Naive thymus-derived CD8-positive, alpha-beta T cell (primary cell): Measurements from ENCODE around the gene VWA5B2. TPM values are rescaled to one million over a fixed set of nuclear protein-coding genes. Genes with fewer than 3 reads are reported as not detected.

Experiments
- ATAC-seq, 2 donors: fragments of 150-1000 bp; cut with Tn5 transposase in 1 of 2; sonication (Bioruptor Pico), chemical (Tn5 transposase) in 1 of 2; 1 replicate in 1 of 2; 2 replicates in 1 of 2; pipeline ENCODE4 v1.10.0; 2021; ENCODE audit warnings: mild to moderate bottlenecking in 2 of 2, moderate library complexity in 2 of 2
- POLR2A ChIA-PET: fragments of 350-600 bp; sonication (Branson Sonifier 250); formaldehyde crosslinking; loops from one replicate; lab custom pipeline; 2021; ENCODE audit warnings: antibody characterized with exemption; lab: Charles Lee
- DNase-seq, 10 donors: peaks; one replicate each; pipeline versions ENCODE4 v3.0.0 to v3.0.0-alpha.2; 2020 to 2022
- H3K27ac Mint-ChIP-seq, 10 donors: one replicate each; pipeline ENCODE4 v1.8.0; 2020 to 2022; ENCODE audit warnings: mild to moderate bottlenecking in 10 of 10, mixed read lengths in 10 of 10, moderate library complexity in 4 of 10, inconsistent platforms in 1 of 10
- H3K27me3 Mint-ChIP-seq, 5 donors: one replicate each; pipeline ENCODE4 v1.8.0; 2021 to 2022; ENCODE audit warnings: mixed read lengths in 5 of 5
- H3K36me3 Mint-ChIP-seq, 3 donors: one replicate each; pipeline ENCODE4 v1.8.0; 2020 to 2022; ENCODE audit warnings: mixed read lengths in 3 of 3, mild to moderate bottlenecking in 2 of 3, inconsistent platforms in 1 of 3
- H3K4me1 Mint-ChIP-seq, 4 donors: one replicate each; pipeline ENCODE4 v1.8.0; 2021 to 2022; ENCODE audit warnings: mixed read lengths in 4 of 4
- H3K4me3 Mint-ChIP-seq, 10 donors: one replicate each; pipeline ENCODE4 v1.8.0; 2020 to 2022; ENCODE audit warnings: mild to moderate bottlenecking in 10 of 10, mixed read lengths in 10 of 10, moderate library complexity in 6 of 10, inconsistent platforms in 1 of 10
- H3K9me3 Mint-ChIP-seq, 9 donors: one replicate each; pipeline ENCODE4 v1.8.0; 2020 to 2022; ENCODE audit warnings: mixed read lengths in 9 of 9, mild to moderate bottlenecking in 3 of 9, inconsistent platforms in 1 of 9, moderate library complexity in 1 of 9
- polyA plus RNA-seq, 3 donors: library from polyadenylated mRNA; unstranded; fragments of 300-500 nt; fragmentation: Illumina TruSeq; gene quantifications; one replicate each; pipeline ENCODE4 v1.2.3, GENCODE V29; 2021
- total RNA-seq, 8 experiments: library from RNA in 2 of 8; stranded (reverse) in 2 of 8; gene quantifications; one replicate each; pipeline ENCODE4 v1.2.3 and lab custom pipeline; 2021 to 2026

Gene VWA5B2
- total and polyA plus RNA-seq, 5 experiments from 2014 or later = 0.12 to 0.41 (median 0.23) TPM; not detected in 2

GRCh38 chr3:184193991-184194539 lies 35.3 kb upstream of the VWA5B2 start:
- POLR2A ChIA-PET = interaction anchor here (0.7 to 1.3 kb wide), 2 partner anchors 8 to 15 kb away, joined by 3 read pairs; partner anchors contain the start of gene ABCF3
- ATAC-seq (no peak), DNase-seq (no peak)
- Mint-ChIP-seq H3K9me3 (no peaks in the 10 kb centered on the region), H3K4me3 (no peak overlapping the region), H3K27ac (peak overlapping the region in 2 of 10 donors; percentile 45 to 59), H3K36me3 (peaks cover 0 to 67% (median 3%) of the 10 kb centered on the region in 3 donors), H3K27me3 (no peaks in the 10 kb centered on the region), H3K4me1 (peaks cover 0 to 14% (median 2%) of the 10 kb centered on the region in 4 donors)

- Mint-ChIP-seq H3K4me1 (peaks cover 0 to 3% (median 0%) of the 10 kb centered on the region in 4 donors), H3K36me3 (peaks cover 0 to 43% (median 0%) of the 10 kb centered on the region in 3 donors), H3K27ac (peak overlapping the region in 2 of 10 donors; percentile 28 to 74), H3K4me3 (no peak overlapping the region), H3K27me3 (no peaks in the 10 kb centered on the region), H3K9me3 (no peaks in the 10 kb centered on the region)
- POLR2A ChIA-PET = no interaction called here
- ATAC-seq (no peak), DNase-seq (no peak)
These were observed 32.8 kb upstream of the VWA5B2 start for GRCh38 chr3:184196536-184196935.

- DNase-seq (no peak), ATAC-seq (no peak)
- POLR2A ChIA-PET = interaction anchor here (0.5 kb wide), 1 partner anchor 158 kb away, joined by 5 read pairs; no protein-coding TSS in a partner anchor
- H3K27me3 Mint-ChIP-seq = peaks cover 0 to 2% (median 0%) of the 10 kb centered on the region in 5 donors
- H3K4me3 Mint-ChIP-seq = no peak overlapping the region
- H3K36me3 Mint-ChIP-seq = peaks cover 0 to 24% (median 0%) of the 10 kb centered on the region in 3 donors
- H3K4me1 Mint-ChIP-seq = peaks cover 0 to 3% (median 0%) of the 10 kb centered on the region in 4 donors
- H3K9me3 Mint-ChIP-seq = no peaks in the 10 kb centered on the region
- H3K27ac Mint-ChIP-seq = peak overlapping the region in 1 of 10 donors; percentile 51
These were observed 30.9 kb upstream of the VWA5B2 start for GRCh38 chr3:184198509-184198908.

GRCh38 chr3:184200825-184201224 lies 28.6 kb upstream of the VWA5B2 start:
- no peaks in the 10 kb centered on the region for H3K9me3 Mint-ChIP-seq
- peaks cover 0 to 3% (median 0%) of the 10 kb centered on the region in 4 donors for H3K4me1 Mint-ChIP-seq
- POLR2A ChIA-PET = no interaction called here
- H3K4me3 Mint-ChIP-seq = no peak overlapping the region
- no peak for ATAC-seq
- peaks cover 2 to 5% (median 4%) of the 10 kb centered on the region in 5 donors for H3K27me3 Mint-ChIP-seq
- peaks cover 0 to 3% (median 0%) of the 10 kb centered on the region in 3 donors for H3K36me3 Mint-ChIP-seq
- no peak for DNase-seq
- no peak overlapping the region for H3K27ac Mint-ChIP-seq

- H3K9me3 Mint-ChIP-seq = no peaks in the 10 kb centered on the region
- no peaks in the 10 kb centered on the region for H3K36me3 Mint-ChIP-seq
- ATAC-seq = no peak
- H3K27me3 Mint-ChIP-seq = peaks cover 11 to 26% (median 14%) of the 10 kb centered on the region in 5 donors
- no peak overlapping the region for H3K27ac Mint-ChIP-seq
- DNase-seq = no peak
- no peak overlapping the region for H3K4me3 Mint-ChIP-seq
- POLR2A ChIA-PET = no interaction called here
- no peaks in the 10 kb centered on the region for H3K4me1 Mint-ChIP-seq
These were observed 25.9 kb upstream of the VWA5B2 start for GRCh38 chr3:184203526-184203925.

- no peak overlapping the region for H3K27ac Mint-ChIP-seq
- ATAC-seq = no peak
- no peaks in the 10 kb centered on the region for H3K9me3 Mint-ChIP-seq
- POLR2A ChIA-PET = no interaction called here
- no peaks in the 10 kb centered on the region for H3K4me1 Mint-ChIP-seq
- H3K4me3 Mint-ChIP-seq = no peak overlapping the region
- DNase-seq = no peak
- peaks cover 12 to 24% (median 14%) of the 10 kb centered on the region in 5 donors for H3K27me3 Mint-ChIP-seq
- H3K36me3 Mint-ChIP-seq = no peaks in the 10 kb centered on the region
These were observed 20.1 kb upstream of the VWA5B2 start for GRCh38 chr3:184209146-184209923.

- Mint-ChIP-seq H3K4me3 (no peak overlapping the region), H3K27ac (no peak overlapping the region), H3K36me3 (no peaks in the 10 kb centered on the region), H3K4me1 (no peaks in the 10 kb centered on the region), H3K27me3 (peaks cover 10 to 21% (median 12%) of the 10 kb centered on the region in 5 donors), H3K9me3 (no peaks in the 10 kb centered on the region)
- no peak for DNase-seq
- no peak for ATAC-seq
- POLR2A ChIA-PET = no interaction called here
These were observed 18.1 kb upstream of the VWA5B2 start for GRCh38 chr3:184211297-184211696.

- Mint-ChIP-seq H3K27ac (no peak overlapping the region), H3K36me3 (no peaks in the 10 kb centered on the region), H3K4me1 (no peaks in the 10 kb centered on the region), H3K9me3 (no peaks in the 10 kb centered on the region), H3K4me3 (no peak overlapping the region), H3K27me3 (peaks cover 6 to 17% (median 8%) of the 10 kb centered on the region in 5 donors)
- DNase-seq (no peak), ATAC-seq (no peak)
- POLR2A ChIA-PET = no interaction called here
These were observed 17.7 kb upstream of the VWA5B2 start for GRCh38 chr3:184211718-184212117.

GRCh38 chr3:184218814-184219213 lies 10.6 kb upstream of the VWA5B2 start:
- H3K9me3 Mint-ChIP-seq = no peaks in the 10 kb centered on the region
- no peak overlapping the region for H3K27ac Mint-ChIP-seq
- DNase-seq = no peak
- no peaks in the 10 kb centered on the region for H3K36me3 Mint-ChIP-seq
- H3K4me3 Mint-ChIP-seq = no peak overlapping the region
- no peak for ATAC-seq
- POLR2A ChIA-PET = no interaction called here
- H3K27me3 Mint-ChIP-seq = peaks cover 2 to 24% (median 13%) of the 10 kb centered on the region in 5 donors
- H3K4me1 Mint-ChIP-seq = no peaks in the 10 kb centered on the region

GRCh38 chr3:184222521-184222920 lies 6.9 kb upstream of the VWA5B2 start:
- H3K4me1 Mint-ChIP-seq = peaks cover 0 to 2% (median 0%) of the 10 kb centered on the region in 4 donors
- no peak overlapping the region for H3K4me3 Mint-ChIP-seq
- POLR2A ChIA-PET = no interaction called here
- H3K27me3 Mint-ChIP-seq = peaks cover 11 to 41% (median 32%) of the 10 kb centered on the region in 5 donors
- H3K27ac Mint-ChIP-seq = no peak overlapping the region
- no peak for DNase-seq
- H3K36me3 Mint-ChIP-seq = no peaks in the 10 kb centered on the region
- ATAC-seq = no peak
- H3K9me3 Mint-ChIP-seq = no peaks in the 10 kb centered on the region

- H3K36me3 Mint-ChIP-seq = no peaks in the 10 kb centered on the region
- peaks cover 13 to 49% (median 39%) of the 10 kb centered on the region in 5 donors for H3K27me3 Mint-ChIP-seq
- POLR2A ChIA-PET = no interaction called here
- ATAC-seq = no peak
- no peak for DNase-seq
- no peak overlapping the region for H3K4me3 Mint-ChIP-seq
- H3K27ac Mint-ChIP-seq = peak overlapping the region in 1 of 10 donors; percentile 40
- H3K9me3 Mint-ChIP-seq = no peaks in the 10 kb centered on the region
- H3K4me1 Mint-ChIP-seq = peaks cover 0 to 6% (median 4%) of the 10 kb centered on the region in 4 donors
These were observed 5.4 kb upstream of the VWA5B2 start for GRCh38 chr3:184223946-184224345.

- POLR2A ChIA-PET = no interaction called here
- ATAC-seq = peak; percentile 29 to 31
These were observed 1.9 kb upstream of the VWA5B2 start for GRCh38 chr3:184227481-184227935.

More at GRCh38 chr3:184227481-184227935, 1.9 kb upstream of the VWA5B2 start:
- DNase-seq = peak in 9 of 10 donors; percentile 27 to 64 (median 54)
- H3K36me3 Mint-ChIP-seq = peaks cover 0 to 2% (median 0%) of the 10 kb centered on the region in 3 donors
- peaks cover 8 to 15% (median 11%) of the 10 kb centered on the region in 4 donors for H3K4me1 Mint-ChIP-seq
- no peak overlapping the region for H3K4me3 Mint-ChIP-seq
- peaks cover 28 to 62% (median 49%) of the 10 kb centered on the region in 5 donors for H3K27me3 Mint-ChIP-seq
- H3K27ac Mint-ChIP-seq = no peak overlapping the region
- H3K9me3 Mint-ChIP-seq = no peaks in the 10 kb centered on the region
